Neural progenitor cell (in vitro differentiated cells): ENCODE data around the gene ASB2. TPM values are rescaled to one million over a fixed set of nuclear protein-coding genes. Genes with fewer than 3 reads are reported as not detected.

Source experiments
- DNase-seq: peaks from one replicate; pipeline ENCODE4 v3.0.0-alpha.2; 2016; ENCODE audit warnings: low spot score
- H2AFZ ChIP-seq: fragments of 200-600 bp; sonication (generic); replicated peaks from 2 replicates; pipeline ENCODE4 v1.6.1; 2016; ENCODE audit warnings: antibody characterized with exemption
- H3F3A ChIP-seq: fragments of 200-600 bp; sonication (generic); 2 replicates; pipeline ENCODE4 v1.6.1; 2016; ENCODE audit warnings: antibody characterized with exemption, low read depth
- H3K27ac ChIP-seq: fragments of 200-600 bp; sonication (generic); 2 replicates; pipeline ENCODE4 v1.5.1; 2016; ENCODE audit warnings: mild to moderate bottlenecking
- H3K27me3 ChIP-seq: fragments of 200-600 bp; sonication (generic); 2 replicates; pipeline ENCODE4 v1.6.1; 2016; ENCODE audit warnings: mild to moderate bottlenecking, moderate library complexity
- H3K36me3 ChIP-seq: fragments of 200-600 bp; sonication (generic); 2 replicates; pipeline ENCODE4 v1.5.1; 2016
- H3K4me1 ChIP-seq: fragments of 200-600 bp; sonication (generic); 2 replicates; pipeline ENCODE4 v1.6.1; 2016; ENCODE audit warnings: mixed run types
- H3K4me2 ChIP-seq: fragments of 200-600 bp; sonication (generic); 2 replicates; pipeline ENCODE4 v1.6.1; 2016
- H3K4me3 ChIP-seq: fragments of 200-600 bp; sonication (generic); 2 replicates; pipeline ENCODE4 v1.5.1; 2016
- H3K79me2 ChIP-seq: fragments of 200-600 bp; sonication (generic); 2 replicates; pipeline ENCODE4 v1.6.1; 2016; ENCODE audit warnings: low read depth
- H3K9ac ChIP-seq: fragments of 200-600 bp; sonication (generic); 2 replicates; pipeline ENCODE4 v1.6.1; 2016
- H3K9me3 ChIP-seq: fragments of 200-600 bp; sonication (generic); 2 replicates; pipeline ENCODE4 v1.5.1; 2016; ENCODE audit warnings: low read depth
- H4K20me1 ChIP-seq: fragments of 200-600 bp; sonication (generic); 2 replicates; pipeline ENCODE4 v1.6.1; 2016; ENCODE audit warnings: low read depth
- H3K27ac Mint-ChIP-seq: 3 replicates; pipeline ENCODE4 v1.8.0; 2021; ENCODE audit warnings: mixed read lengths
- H3K27me3 Mint-ChIP-seq: 2 replicates; pipeline ENCODE4 v1.8.0; 2022; ENCODE audit warnings: low read depth, mild to moderate bottlenecking, inconsistent platforms, moderate library complexity, mixed read lengths; ENCODE audit not compliant: insufficient read depth
- H3K36me3 Mint-ChIP-seq: 3 replicates; pipeline ENCODE4 v1.8.0; 2021; ENCODE audit warnings: mixed read lengths
- H3K4me1 Mint-ChIP-seq: 3 replicates; pipeline ENCODE4 v1.8.0; 2021; ENCODE audit warnings: mixed read lengths
- H3K4me3 Mint-ChIP-seq: 3 replicates; pipeline ENCODE4 v1.8.0; 2021; ENCODE audit warnings: mild to moderate bottlenecking, moderate library complexity, mixed read lengths
- H3K9me3 Mint-ChIP-seq: 3 replicates; pipeline ENCODE4 v1.8.0; 2020; ENCODE audit warnings: mixed read lengths
- CTCF ChIP-seq: fragments of 200-600 bp; sonication (generic); IDR thresholded peaks from 2 replicates; pipeline ENCODE4 v1.5.1; 2017; ENCODE audit warnings: antibody characterized with exemption, mild to moderate bottlenecking
- EZH2 ChIP-seq: fragments of 200-600 bp; sonication (generic); IDR thresholded peaks from 2 replicates; pipeline ENCODE4 v1.6.1; 2017; ENCODE audit warnings: antibody characterized with exemption, mild to moderate bottlenecking, moderate library complexity
- EZH2phosphoT487 ChIP-seq: fragments of 200-600 bp; sonication (generic); IDR thresholded peaks from 2 replicates; pipeline ENCODE4 v1.6.1; 2017; ENCODE audit warnings: antibody characterized with exemption
- total RNA-seq: library from RNA; depleted of rRNA; stranded (reverse); fragments of >200 nt; gene quantifications from 2 replicates; pipeline ENCODE4 v1.2.3, GENCODE V29; 2015; ENCODE audit warnings: low replicate concordance

Gene ASB2
- total RNA-seq, 1 donor from 2014 or later, result not detected

GRCh38 chr14:93927800-93928145, 48.6 kb downstream of the ASB2 start:
- H3K4me3 ChIP-seq, result no peak overlapping the region
- peaks cover 8% of the 10 kb centered on the region for H3K36me3 Mint-ChIP-seq
- H3K27me3 Mint-ChIP-seq, result peaks cover 7% of the 10 kb centered on the region
- H3K4me1 Mint-ChIP-seq, result peaks cover 75% of the 10 kb centered on the region
- peaks cover 22% of the 10 kb centered on the region for H3K4me1 ChIP-seq
- no peak overlapping the region for H3K9ac ChIP-seq
- peaks cover 9% of the 10 kb centered on the region for H3F3A ChIP-seq
- H3K79me2 ChIP-seq, result no peaks in the 10 kb centered on the region
- H3K4me3 Mint-ChIP-seq, result peak overlapping the region; percentile 88
- H3K27ac ChIP-seq, result no peak overlapping the region
- H3K9me3 Mint-ChIP-seq, result no peaks in the 10 kb centered on the region
- DNase-seq, result no peak
- peak overlapping the region; percentile 83 for H3K27ac Mint-ChIP-seq
- H3K9me3 ChIP-seq, result no peaks in the 10 kb centered on the region
- H3K27me3 ChIP-seq, result no peaks in the 10 kb centered on the region
- peak overlapping the region; percentile 17 for H2AFZ ChIP-seq
- no peaks in the 10 kb centered on the region for H3K36me3 ChIP-seq
- no peak overlapping the region for H3K4me2 ChIP-seq
- no peak for TF ChIP-seq EZH2
- no peak for TF ChIP-seq EZH2phosphoT487
- TF ChIP-seq CTCF, result no peak
- H4K20me1 ChIP-seq, result no peaks in the 10 kb centered on the region

- Histone ChIP-seq H3K36me3 (no peaks in the 10 kb centered on the region), H3K79me2 (no peaks in the 10 kb centered on the region), H3K4me2 (peak within 1 kb of the TSS; percentile 47), H2AFZ (peak within 1 kb of the TSS; percentile 17), H3K4me1 (peaks cover 22% of the 10 kb centered on the region), H3F3A (peaks cover 9% of the 10 kb centered on the region), H3K9ac (no peak within 1 kb of the TSS), H3K27ac (no peak within 1 kb of the TSS), H3K27me3 (no peaks in the 10 kb centered on the region), H3K9me3 (no peaks in the 10 kb centered on the region), H4K20me1 (no peaks in the 10 kb centered on the region), H3K4me3 (no peak within 1 kb of the TSS)
- peak within 1 kb of the TSS; percentile 88 for H3K4me3 Mint-ChIP-seq
- DNase-seq, result peak; percentile 33
- no peaks in the 10 kb centered on the region for H3K9me3 Mint-ChIP-seq
- H3K4me1 Mint-ChIP-seq, result peaks cover 75% of the 10 kb centered on the region
- TF ChIP-seq EZH2 (no peak), EZH2phosphoT487 (no peak), CTCF (no peak)
- peak within 1 kb of the TSS; percentile 100 for H3K27ac Mint-ChIP-seq
- peaks cover 9% of the 10 kb centered on the region for H3K36me3 Mint-ChIP-seq
- H3K27me3 Mint-ChIP-seq, result peaks cover 7% of the 10 kb centered on the region
Observed at GRCh38 chr14:93926873-93927799, 49.2 kb downstream of the ASB2 start, which contains the start of gene FAM181A. FAM181A (plus strand) TSS chr14:93927344; CDS start chr14:93928286, 942 bp downstream.

- H4K20me1 ChIP-seq, result no peaks in the 10 kb centered on the region
- H3K9ac ChIP-seq, result no peak overlapping the region
- Mint-ChIP-seq H3K36me3 (peaks cover 11% of the 10 kb centered on the region), H3K4me3 (peak overlapping the region; percentile 88), H3K4me1 (peaks cover 74% of the 10 kb centered on the region), H3K9me3 (no peaks in the 10 kb centered on the region), H3K27me3 (peaks cover 6% of the 10 kb centered on the region), H3K27ac (peak overlapping the region; percentile 100)
- H3K9me3 ChIP-seq, result no peaks in the 10 kb centered on the region
- no peak overlapping the region for H3K27ac ChIP-seq
- peak overlapping the region; percentile 47 for H3K4me2 ChIP-seq
- H3F3A ChIP-seq, result peaks cover 9% of the 10 kb centered on the region
- DNase-seq, result peak; percentile 63
- H3K4me1 ChIP-seq, result peaks cover 22% of the 10 kb centered on the region
- TF ChIP-seq EZH2 (no peak), EZH2phosphoT487 (no peak), CTCF (no peak)
- H3K79me2 ChIP-seq, result no peaks in the 10 kb centered on the region
- H3K27me3 ChIP-seq, result no peaks in the 10 kb centered on the region
- no peaks in the 10 kb centered on the region for H3K36me3 ChIP-seq
- H3K4me3 ChIP-seq, result no peak overlapping the region
- no peak overlapping the region for H2AFZ ChIP-seq
Observed at GRCh38 chr14:93926245-93926872, 50.0 kb downstream of the ASB2 start.
